Posterior cingulate gyrus (tissue), 11 donors: ENCODE measurements around the gene FBXL20.
A peak's percentile ranks its signal among the peaks of the same experiment; 100 is the strongest.

Source experiments
- DNase-seq, 10 donors: peaks; one replicate each; pipeline versions ENCODE4 v3.0.0 to v3.0.0-alpha.2; 2020 to 2021; ENCODE audit warnings: mixed read lengths in 3 of 10
- intact Hi-C: fragments of 100-400 bp; cut with DNase I; formaldehyde crosslinking; loops from one replicate; pipeline ENCODE4 v1.15.1; 2023

Gene FBXL20

DNA sequence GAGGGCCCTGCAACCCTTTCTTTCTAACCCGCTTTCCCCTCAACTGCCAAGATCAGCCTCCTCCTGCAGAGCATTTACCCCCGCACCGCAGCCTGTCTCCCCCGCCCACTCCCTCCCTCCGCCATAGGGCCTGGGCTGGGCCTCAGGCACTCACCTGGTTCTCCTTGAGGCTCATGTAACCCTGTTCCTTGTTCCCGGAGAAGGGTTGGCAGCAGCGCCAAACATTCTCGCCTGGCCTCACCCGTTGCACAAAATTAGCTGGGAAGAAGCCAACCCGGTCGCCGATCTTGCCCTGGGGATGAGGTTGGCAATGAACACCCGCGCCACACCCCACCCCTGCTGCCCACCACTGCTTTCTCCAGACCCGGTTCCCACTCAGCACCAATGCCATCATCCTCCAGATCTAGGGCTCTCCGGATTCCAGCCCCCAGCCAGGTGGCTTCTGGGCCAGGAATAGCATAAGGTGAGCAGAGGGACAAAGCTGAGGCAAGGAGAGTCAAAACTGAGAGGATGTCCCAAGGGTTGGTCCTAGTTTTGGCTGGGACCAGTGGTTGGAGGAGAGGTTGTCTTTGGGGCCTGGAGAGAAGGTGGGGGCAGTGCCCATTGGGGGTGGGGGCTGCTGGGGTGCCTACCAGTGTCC lies 188.5 kb downstream of the FBXL20 start:
- intact Hi-C loops, result no loop called here
- peak in 2 of 10 donors; percentile 80 to 81 for DNase-seq

DNA sequence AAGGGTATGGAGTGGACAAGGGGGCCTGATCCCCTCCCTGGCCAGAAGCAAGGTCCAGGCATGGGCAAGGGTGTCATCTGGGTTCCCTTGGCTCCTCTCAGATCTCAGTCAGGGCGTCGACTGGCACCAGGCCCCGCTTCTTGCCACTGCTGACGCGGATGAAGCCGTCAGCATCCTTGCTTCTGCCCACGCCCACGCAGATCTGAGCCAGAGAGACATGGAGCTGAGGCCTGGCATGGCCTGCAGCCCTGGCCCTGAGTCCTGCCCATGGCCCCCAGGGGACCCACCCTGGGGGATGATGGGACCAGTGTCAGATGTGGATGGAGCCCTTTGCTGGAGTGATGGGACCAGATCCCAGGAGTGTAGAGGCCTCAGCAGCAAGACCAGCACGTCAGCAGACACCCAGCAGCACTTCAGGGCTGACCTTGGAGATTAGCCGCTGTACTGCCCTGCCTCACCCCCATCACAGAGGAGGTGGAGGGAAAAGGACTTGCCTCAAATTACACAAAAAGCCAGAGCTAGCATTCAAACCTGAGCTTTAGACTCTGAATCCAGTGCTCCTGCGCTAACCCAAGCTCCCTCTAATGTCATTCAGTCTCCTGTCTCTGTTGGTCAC lies 189.1 kb downstream of the FBXL20 start:
- intact Hi-C loops, result no loop called here
- DNase-seq, result peak in 6 of 10 donors; percentile 47 to 91 (median 76)

DNA sequence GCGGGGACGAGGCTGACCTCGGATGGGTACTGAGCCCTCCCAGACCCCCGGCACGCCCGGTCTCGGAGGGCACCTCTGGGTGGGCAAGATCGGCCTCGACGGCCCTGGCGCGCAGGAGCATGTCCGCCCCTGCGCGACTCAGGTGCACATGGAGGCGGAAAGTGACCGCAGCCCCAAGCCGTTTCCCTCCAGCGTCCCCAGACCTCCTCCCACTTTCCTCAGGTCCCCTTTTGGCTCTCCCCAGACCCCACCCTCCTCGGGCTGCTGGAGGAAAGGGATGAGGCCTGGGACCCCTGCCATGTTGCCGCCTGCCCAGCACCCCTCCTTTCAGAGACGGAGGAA lies 191.4 kb downstream of the FBXL20 start:
- DNase-seq, result no peak
- intact Hi-C loops, result no loop called here

- intact Hi-C loops, result loop anchor here (5.0 kb wide), 1 partner anchor 33 kb away; no protein-coding TSS in a partner anchor
These were observed 191.9 kb downstream of the FBXL20 start for GRCh38 chr17:39209317-39210092.

DNA sequence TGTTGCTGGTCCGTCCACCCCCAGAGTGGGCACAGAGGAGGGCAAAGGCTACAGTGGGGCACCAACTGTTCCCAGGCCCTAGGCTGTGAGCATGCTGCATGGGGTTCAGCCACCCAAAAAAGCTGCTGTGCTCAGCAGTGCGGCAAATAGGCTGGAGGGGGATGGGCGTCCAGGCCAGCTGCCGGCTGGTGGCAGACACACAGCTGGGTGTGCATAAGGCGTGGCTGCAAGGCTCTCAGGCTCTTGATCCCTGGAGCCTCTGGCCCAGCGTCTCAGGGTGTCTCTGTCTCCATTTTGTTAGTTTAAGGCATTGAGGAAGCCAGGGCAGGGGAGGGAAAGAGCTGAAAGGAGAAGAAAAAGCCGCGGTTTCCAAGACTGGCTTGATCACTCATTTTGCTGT lies 192.5 kb downstream of the FBXL20 start:
- DNase-seq, result peak in 1 of 10 donors; percentile 87
- intact Hi-C loops, result loop anchor here (5.0 kb wide), 1 partner anchor 33 kb away; no protein-coding TSS in a partner anchor

More at GRCh38 chr17:39209317-39210092, 191.9 kb downstream of the FBXL20 start:
- DNase-seq, result peak in 8 of 10 donors; percentile 32 to 96 (median 75)

DNA sequence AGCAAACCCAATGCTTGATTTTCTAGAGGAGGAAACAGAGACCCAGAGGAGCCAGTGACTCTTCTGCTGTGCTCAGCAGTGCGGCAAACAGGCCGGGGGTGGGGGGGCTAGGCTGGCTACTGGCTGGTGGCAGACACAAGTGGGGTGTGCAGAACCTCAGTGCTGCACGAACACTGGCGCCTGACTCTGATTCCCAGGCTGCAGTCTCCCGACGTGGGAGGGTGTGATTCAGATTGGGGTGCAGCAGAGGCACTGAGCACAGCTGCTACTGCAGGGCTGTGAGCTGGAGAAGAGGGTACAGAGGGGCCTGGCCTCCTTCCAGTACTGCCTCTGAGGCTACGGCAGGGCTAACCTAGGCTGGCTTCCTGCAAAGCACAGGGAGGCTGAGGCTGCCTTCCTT lies 193.3 kb downstream of the FBXL20 start:
- peak in 8 of 10 donors; percentile 73 to 97 (median 88) for DNase-seq
- intact Hi-C loops, result loop anchor here (5.0 kb wide), 1 partner anchor 34 kb away; no protein-coding TSS in a partner anchor

GRCh38 chr17:39205112-39205526 lies 196.3 kb downstream of the FBXL20 start:
- no peak for DNase-seq
- intact Hi-C loops, result loop anchor here (5.0 kb wide), 1 partner anchor 37 kb away; no protein-coding TSS in a partner anchor

- DNase-seq, result no peak
- intact Hi-C loops, result no loop called here
These were observed 197.2 kb downstream of the FBXL20 start for GRCh38 chr17:39204245-39204644.
